Measurements from ENCODE around the gene ERBB4.

- TF ChIP-seq CTCF (conservative IDR thresholded peaks at IDR 0.05; ENCODE audit: low read length) (no peak), EZH2phosphoT487 (IDR thresholded peaks at IDR 0.05; ENCODE audit: borderline replicate concordance) (no peak)
These were observed 154.6 kb downstream of the ERBB4 start for GRCh38 chr2:212384027-212384426.
